IMR-90 (cell line): ENCODE results near the gene TSHZ3. TPM values are rescaled to one million over a fixed set of nuclear protein-coding genes. Genes with fewer than 3 reads are reported as not detected.

Experiments
- ATAC-seq: fragments of 200-7000 bp; cut with Tn5 transposase; 2 replicates; pipeline ENCODE4 v1.9.1; 2020; ENCODE audit warnings: low read depth, mild to moderate bottlenecking, moderate library complexity
- BruUV-seq: library from RNA; stranded (reverse); fragments of 400-500 nt; replicated peaks from 2 replicates; lab custom pipeline; 2021; lab: Mats Ljungman, UMichigan
- CTCF ChIA-PET: fragments of 300-600 bp; formaldehyde crosslinking; extraction: SDS; loops from one replicate; lab custom pipeline; 2021; ENCODE audit warnings: antibody characterized with exemption; lab: Yijun Ruan, JAX
- POLR2A ChIA-PET: fragments of 300-600 bp; sonication (Branson Sonifier 250); formaldehyde crosslinking; loops from one replicate; lab custom pipeline; 2022; ENCODE audit warnings: antibody characterized with exemption; ENCODE audit not compliant: unreplicated experiment; lab: Charles Lee
- DNase-seq: peaks from one replicate; pipeline ENCODE4 v3.0.0; 2013
- H2AFZ ChIP-seq: replicated peaks from 2 replicates; pipeline ENCODE3; 2013; ENCODE audit warnings: low read length, mild to moderate bottlenecking; ENCODE audit not compliant: poor library complexity
- H2AK5ac ChIP-seq: 2 replicates; pipeline ENCODE4 v1.6.1; 2013; ENCODE audit warnings: low read depth, low read length, inconsistent platforms
- H2AK9ac ChIP-seq: replicated peaks from 2 replicates; pipeline ENCODE3; 2013; ENCODE audit warnings: mild to moderate bottlenecking, low read depth, low read length, moderate library complexity; ENCODE audit not compliant: poor library complexity
- H2BK120ac ChIP-seq: 2 replicates; pipeline ENCODE4 v1.6.1; 2013; ENCODE audit warnings: low read depth, low read length, inconsistent platforms
- H2BK15ac ChIP-seq: 3 replicates; pipeline ENCODE4 v1.6.1; 2013; ENCODE audit warnings: low read depth, low read length, inconsistent platforms
- H2BK20ac ChIP-seq: 2 replicates; pipeline ENCODE4 v1.6.1; 2013; ENCODE audit warnings: low read depth, mild to moderate bottlenecking, inconsistent platforms, low read length, moderate library complexity
- H2BK5ac ChIP-seq: 2 replicates; pipeline ENCODE4 v1.6.1; 2013; ENCODE audit warnings: mild to moderate bottlenecking, low read depth, low read length, inconsistent platforms; ENCODE audit not compliant: poor library complexity, severe bottlenecking
- H3K14ac ChIP-seq: replicated peaks from 2 replicates; pipeline ENCODE4 v1.6.1; 2013; ENCODE audit warnings: low read depth, low read length, inconsistent platforms
- H3K18ac ChIP-seq: 2 replicates; pipeline ENCODE4 v1.6.1; 2013; ENCODE audit warnings: low read depth, low read length, control low read depth
- H3K23ac ChIP-seq: 2 replicates; pipeline ENCODE4 v1.6.1; 2013; ENCODE audit warnings: low read depth, low read length, inconsistent platforms
- H3K27ac ChIP-seq: 2 replicates; pipeline ENCODE4 v1.5.1; 2013; ENCODE audit warnings: mild to moderate bottlenecking, control low read depth, low read length; ENCODE audit not compliant: insufficient read depth
- H3K27me3 ChIP-seq: 2 replicates; pipeline ENCODE4 v1.6.1; 2013; ENCODE audit warnings: low read length; ENCODE audit not compliant: control insufficient read depth, insufficient read depth
- H3K36me3 ChIP-seq: 2 replicates; pipeline ENCODE4 v1.6.1; 2013; ENCODE audit warnings: low read length, mixed read lengths; ENCODE audit not compliant: control insufficient read depth, insufficient read depth
- H3K4ac ChIP-seq: 2 replicates; pipeline ENCODE4 v1.6.1; 2013; ENCODE audit warnings: low read depth, low read length, inconsistent platforms
- H3K4me1 ChIP-seq: 2 replicates; pipeline ENCODE4 v1.6.1; 2013; ENCODE audit warnings: low read length, mixed read lengths; ENCODE audit not compliant: control insufficient read depth, insufficient read depth
- H3K4me2 ChIP-seq: 2 replicates; pipeline ENCODE4 v1.6.1; 2013; ENCODE audit warnings: low read depth, mild to moderate bottlenecking, control low read depth, low read length, moderate library complexity
- H3K4me3 ChIP-seq: 2 replicates; pipeline ENCODE4 v1.5.1; 2013; ENCODE audit warnings: low read depth, mild to moderate bottlenecking, control low read depth, low read length, moderate library complexity; ENCODE audit not compliant: insufficient read depth
- H3K56ac ChIP-seq: 2 replicates; pipeline ENCODE4 v1.6.1; 2013; ENCODE audit warnings: low read length, inconsistent platforms; ENCODE audit not compliant: insufficient read depth; ENCODE audit errors: extremely low read depth
- H3K79me1 ChIP-seq, 2 experiments: 2 replicates each; pipeline ENCODE4 v1.6.1; 2013; ENCODE audit warnings: low read length in 2 of 2, inconsistent platforms in 1 of 2, low read depth in 1 of 2
- H3K9ac ChIP-seq: 2 replicates; pipeline ENCODE4 v1.6.1; 2013; ENCODE audit warnings: low read depth, low read length, control low read depth
- H3K9me1 ChIP-seq: 2 replicates; pipeline ENCODE4 v1.6.1; 2013; ENCODE audit warnings: low read length, inconsistent platforms; ENCODE audit not compliant: insufficient read depth
- H3K9me3 ChIP-seq: 2 replicates; pipeline ENCODE4 v1.6.1; 2013; ENCODE audit warnings: low read length; ENCODE audit not compliant: control insufficient read depth, insufficient read depth
- H4K20me1 ChIP-seq: 2 replicates; pipeline ENCODE4 v1.6.1; 2013; ENCODE audit warnings: low read length, inconsistent platforms; ENCODE audit not compliant: insufficient read depth
- H4K5ac ChIP-seq: 2 replicates; pipeline ENCODE4 v1.6.1; 2013; ENCODE audit warnings: mild to moderate bottlenecking, low read depth, low read length, control low read depth
- H4K8ac ChIP-seq, 2 experiments: 2 replicates each; pipeline ENCODE4 v1.6.1; 2013; ENCODE audit warnings: low read depth in 2 of 2, low read length in 2 of 2, control low read depth in 1 of 2, inconsistent platforms in 1 of 2
- H4K91ac ChIP-seq: 2 replicates; pipeline ENCODE4 v1.6.1; 2013; ENCODE audit warnings: low read depth, low read length, inconsistent platforms; ENCODE audit not compliant: insufficient read depth
- CEBPB ChIP-seq: IDR thresholded peaks from 2 replicates; pipeline ENCODE4 v1.6.1; 2012; ENCODE audit warnings: low read depth, low read length, improper control_type of control experiment
- MAZ ChIP-seq: IDR thresholded peaks from 2 replicates; pipeline ENCODE4 v1.6.1; 2012; ENCODE audit warnings: low read depth, mild to moderate bottlenecking, low read length, improper control_type of control experiment, moderate library complexity, borderline replicate concordance
- MXI1 ChIP-seq: IDR thresholded peaks from 2 replicates; pipeline ENCODE4 v1.6.1; 2012; ENCODE audit warnings: low read depth, mild to moderate bottlenecking, low read length, moderate library complexity, borderline replicate concordance
- RCOR1 ChIP-seq: IDR thresholded peaks from 2 replicates; pipeline ENCODE4 v1.6.1; 2012; ENCODE audit warnings: mild to moderate bottlenecking, low read length, improper control_type of control experiment; ENCODE audit not compliant: insufficient replicate concordance
- WGBS, 2 experiments: methylation state at CpG; one replicate each; pipeline versions ENCODE4 v1.1.5 to v1.1.7; 2013; ENCODE audit warnings: missing lambda C conversion rate in 2 of 2; ENCODE audit not compliant: insufficient read length in 1 of 2; ENCODE audit errors: extremely low coverage in 2 of 2; 5-methylcytosine and 5-hydroxymethylcytosine counted together
- dilution Hi-C: fragments of 300-500 bp; cut with HindIII; formaldehyde crosslinking; loops from one replicate; pipeline ENCODE4 v1.14.3; 2018; ENCODE audit warnings: low sequenced_read_pairs; ENCODE audit not compliant: unreplicated experiment
- in situ Hi-C: fragments of 300-500 bp; cut with MboI; formaldehyde crosslinking; loops from 3 replicates; pipeline ENCODE4 v1.14.3; 2019; ENCODE audit warnings: low sequenced_read_pairs, inconsistent platforms, mixed read lengths
- intact Hi-C: fragments of 100-400 bp; cut with micrococcal nuclease; formaldehyde crosslinking; loops from 2 replicates; pipeline ENCODE4 v1.10.0; 2022
- polyA plus RNA-seq, 3 experiments: library from polyadenylated mRNA; depleted of rRNA; stranded (reverse); fragments of >200 nt; gene quantifications; 2 replicates each; pipeline ENCODE4 v1.2.3, GENCODE V29; 2012; ENCODE audit warnings: low replicate concordance in 1 of 3
- total RNA-seq: library from RNA; depleted of rRNA; stranded (reverse); fragments of >200 nt; gene quantifications from 2 replicates; pipeline ENCODE4 v1.2.3, GENCODE V29; 2012
- TF ChIP-seq, protein P1 (sequence below): conservative IDR thresholded peaks from 2 replicates; pipeline ENCODE4 v1.5.1; 2012; ENCODE audit warnings: mild to moderate bottlenecking, low read depth, low read length, improper control_type of control experiment
- TF ChIP-seq, protein P2 (sequence below): fragments of 150-350 bp; IDR thresholded peaks from 2 replicates; pipeline ENCODE4 v1.6.1; 2017; ENCODE audit warnings: mild to moderate bottlenecking, antibody characterized with exemption, low read length, low read depth

The TSHZ3 gene
- total and polyA plus RNA-seq, 2 of the 4 experiments (the other 2 are of a cell fraction), result 8.1 to 13.0 TPM

DNA sequence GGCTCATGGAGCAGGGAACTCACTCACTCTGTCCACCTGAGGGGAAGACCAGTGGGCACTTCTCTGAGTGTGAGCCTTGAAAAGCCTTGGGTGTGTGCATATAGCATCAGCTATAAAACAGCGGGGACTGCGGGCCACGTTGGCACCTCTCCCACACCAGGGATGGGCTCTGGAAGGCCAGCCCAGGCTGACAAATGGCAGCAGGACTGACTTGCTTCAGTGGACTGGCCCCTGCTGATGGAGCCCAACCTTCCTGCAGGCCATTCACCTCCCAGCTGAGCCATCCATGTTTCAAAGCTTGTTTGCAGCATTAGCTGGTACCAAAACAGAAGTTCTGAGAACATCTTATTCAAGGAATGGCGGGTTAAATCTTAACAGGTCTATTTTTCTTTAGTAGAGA is 21.0 kb downstream of the TSHZ3 start:
- Histone ChIP-seq H4K91ac (no peak overlapping the region; the same call in 1 of the 2 replicates), H3K18ac (peak overlapping the region; percentile 12; the same call in 1 of the 2 replicates), H3K4me1 (peaks cover 53% of the 10 kb centered on the region), H3K14ac (no peak overlapping the region), H3K27me3 (no peaks in the 10 kb centered on the region), H4K8ac (no peak overlapping the region; a peak in 1 of 4 replicates), H2AK9ac (no peak overlapping the region), H4K20me1 (peaks cover 42% of the 10 kb centered on the region), H3K27ac (peak overlapping the region; percentile 35; the same call in 1 of the 2 replicates), H4K5ac (peak overlapping the region; percentile 36; the same call in 1 of the 2 replicates), H3K9me1 (peaks cover 44% of the 10 kb centered on the region), H3K23ac (no peak overlapping the region), H3K9me3 (no peaks in the 10 kb centered on the region), H3K4ac (peak overlapping the region; percentile 27; the same call in 1 of the 2 replicates), H3K9ac (no peak overlapping the region), H3K79me1 (peaks cover 30 to 86% of the 10 kb centered on the region in 2 experiments), H3K56ac (no peak overlapping the region), H2BK120ac (0 out of 2 replicates have a peak overlapping the region, but pooled peaks have one; percentile 10), H2BK15ac (0 out of 3 replicates have a peak overlapping the region, but pooled peaks have one; percentile 0), H3K4me2 (no peak overlapping the region), H2AK5ac (0 out of 2 replicates have a peak overlapping the region, but pooled peaks have one; percentile 1), H3K36me3 (peaks cover 9% of the 10 kb centered on the region), H2BK20ac (0 out of 2 replicates have a peak overlapping the region, but pooled peaks have one; percentile 23), H2AFZ (no peak overlapping the region), H2BK5ac (no peak overlapping the region), H3K4me3 (no peak overlapping the region)
- dilution Hi-C loops, result no loop called here
- BruUV-seq, result no TSS peak
- no peak for DNase-seq
- no CpG with 5 or more reads among the region's 4 CpGs for WGBS, 2 experiments
- POLR2A ChIA-PET, result no interaction called here
- CTCF ChIA-PET, result interaction anchor here (1.9 kb wide), 1 partner anchor 10 kb away, joined by 6 read pairs; no protein-coding TSS in a partner anchor
- intact Hi-C loops, result no loop called here
- no peak for ATAC-seq
- in situ Hi-C loops, result loop anchor here (25.0 kb wide), 1 partner anchor 1034 kb away; no protein-coding TSS in a partner anchor
- TF ChIP-seq MXI1, result no peak
- no peak for TF ChIP-seq MAZ
- TF ChIP-seq, protein P1, sequence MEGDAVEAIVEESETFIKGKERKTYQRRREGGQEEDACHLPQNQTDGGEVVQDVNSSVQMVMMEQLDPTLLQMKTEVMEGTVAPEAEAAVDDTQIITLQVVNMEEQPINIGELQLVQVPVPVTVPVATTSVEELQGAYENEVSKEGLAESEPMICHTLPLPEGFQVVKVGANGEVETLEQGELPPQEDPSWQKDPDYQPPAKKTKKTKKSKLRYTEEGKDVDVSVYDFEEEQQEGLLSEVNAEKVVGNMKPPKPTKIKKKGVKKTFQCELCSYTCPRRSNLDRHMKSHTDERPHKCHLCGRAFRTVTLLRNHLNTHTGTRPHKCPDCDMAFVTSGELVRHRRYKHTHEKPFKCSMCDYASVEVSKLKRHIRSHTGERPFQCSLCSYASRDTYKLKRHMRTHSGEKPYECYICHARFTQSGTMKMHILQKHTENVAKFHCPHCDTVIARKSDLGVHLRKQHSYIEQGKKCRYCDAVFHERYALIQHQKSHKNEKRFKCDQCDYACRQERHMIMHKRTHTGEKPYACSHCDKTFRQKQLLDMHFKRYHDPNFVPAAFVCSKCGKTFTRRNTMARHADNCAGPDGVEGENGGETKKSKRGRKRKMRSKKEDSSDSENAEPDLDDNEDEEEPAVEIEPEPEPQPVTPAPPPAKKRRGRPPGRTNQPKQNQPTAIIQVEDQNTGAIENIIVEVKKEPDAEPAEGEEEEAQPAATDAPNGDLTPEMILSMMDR, result no peak
- TF ChIP-seq CEBPB, result no peak
- TF ChIP-seq, protein P2, sequence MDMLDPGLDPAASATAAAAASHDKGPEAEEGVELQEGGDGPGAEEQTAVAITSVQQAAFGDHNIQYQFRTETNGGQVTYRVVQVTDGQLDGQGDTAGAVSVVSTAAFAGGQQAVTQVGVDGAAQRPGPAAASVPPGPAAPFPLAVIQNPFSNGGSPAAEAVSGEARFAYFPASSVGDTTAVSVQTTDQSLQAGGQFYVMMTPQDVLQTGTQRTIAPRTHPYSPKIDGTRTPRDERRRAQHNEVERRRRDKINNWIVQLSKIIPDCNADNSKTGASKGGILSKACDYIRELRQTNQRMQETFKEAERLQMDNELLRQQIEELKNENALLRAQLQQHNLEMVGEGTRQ, result no peak
- no peak for TF ChIP-seq RCOR1
